ENCODE results near the gene IPCEF1.

GRCh38 chr6:154354265-154354777 lies 2.3 kb downstream of the IPCEF1 start:
- TF ChIP-seq, protein P1, sequence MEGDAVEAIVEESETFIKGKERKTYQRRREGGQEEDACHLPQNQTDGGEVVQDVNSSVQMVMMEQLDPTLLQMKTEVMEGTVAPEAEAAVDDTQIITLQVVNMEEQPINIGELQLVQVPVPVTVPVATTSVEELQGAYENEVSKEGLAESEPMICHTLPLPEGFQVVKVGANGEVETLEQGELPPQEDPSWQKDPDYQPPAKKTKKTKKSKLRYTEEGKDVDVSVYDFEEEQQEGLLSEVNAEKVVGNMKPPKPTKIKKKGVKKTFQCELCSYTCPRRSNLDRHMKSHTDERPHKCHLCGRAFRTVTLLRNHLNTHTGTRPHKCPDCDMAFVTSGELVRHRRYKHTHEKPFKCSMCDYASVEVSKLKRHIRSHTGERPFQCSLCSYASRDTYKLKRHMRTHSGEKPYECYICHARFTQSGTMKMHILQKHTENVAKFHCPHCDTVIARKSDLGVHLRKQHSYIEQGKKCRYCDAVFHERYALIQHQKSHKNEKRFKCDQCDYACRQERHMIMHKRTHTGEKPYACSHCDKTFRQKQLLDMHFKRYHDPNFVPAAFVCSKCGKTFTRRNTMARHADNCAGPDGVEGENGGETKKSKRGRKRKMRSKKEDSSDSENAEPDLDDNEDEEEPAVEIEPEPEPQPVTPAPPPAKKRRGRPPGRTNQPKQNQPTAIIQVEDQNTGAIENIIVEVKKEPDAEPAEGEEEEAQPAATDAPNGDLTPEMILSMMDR (conservative IDR thresholded peaks at IDR 0.05 in 1 of 2, IDR thresholded peaks at IDR 0.05 in 1 of 2; ENCODE audit: low read depth in 1 of 2, low read length in 2 of 2), result no peak
- TF ChIP-seq EZH2 (IDR thresholded peaks at IDR 0.05; ENCODE audit: low read length, missing control alignments), result no peak

Data from fibroblast of lung (primary cell).